Measurements from ENCODE around the gene HMCN1.

GRCh38 chr1:185914089-185914488, 179.9 kb downstream of the HMCN1 start:
- no peak for TF ChIP-seq MAX (IDR thresholded peaks at IDR 0.05)
- no peak for TF ChIP-seq YY1 (IDR thresholded peaks at IDR 0.05)
- no peak for TF ChIP-seq CTCF (IDR thresholded peaks at IDR 0.05; ENCODE audit: low read depth, low read length, missing input control)
- TF ChIP-seq SP1 (IDR thresholded peaks at IDR 0.05) = no peak
- TF ChIP-seq GABPA (IDR thresholded peaks at IDR 0.05 in 1 of 2, conservative IDR thresholded peaks at IDR 0.05 in 1 of 2) = no peak
- no peak for TF ChIP-seq RAD21 (IDR thresholded peaks at IDR 0.05)
- no peak for TF ChIP-seq RXRA (IDR thresholded peaks at IDR 0.05)
- no peak for TF ChIP-seq NR2F2 (IDR thresholded peaks at IDR 0.05)

Measured in liver (tissue), 3 donors.